Loucy (cell line): ENCODE data around the gene ALK.

Source experiments
- H2AFZ ChIP-seq: fragments of 200-600 bp; sonication (generic); 2 replicates; pipeline ENCODE4 v1.6.0; 2016; ENCODE audit warnings: antibody characterized with exemption, mild to moderate bottlenecking, low read length, moderate library complexity
- H3F3A ChIP-seq: fragments of 200-600 bp; 2 replicates; pipeline ENCODE4 v1.6.0; 2016; ENCODE audit warnings: antibody characterized with exemption, low read depth, mild to moderate bottlenecking
- H3K27me3 ChIP-seq: fragments of 200-600 bp; sonication (generic); 2 replicates; pipeline ENCODE4 v1.6.1; 2014; ENCODE audit warnings: low read length, mild to moderate bottlenecking; ENCODE audit not compliant: insufficient read depth, poor library complexity, severe bottlenecking
- H3K36me3 ChIP-seq: fragments of 200-600 bp; sonication (generic); 2 replicates; pipeline ENCODE4 v1.6.1; 2016; ENCODE audit warnings: low read length; ENCODE audit not compliant: insufficient read depth
- H3K4me1 ChIP-seq: fragments of 200-600 bp; sonication (generic); 2 replicates; pipeline ENCODE4 v1.5.1; 2014; ENCODE audit warnings: low read length, mild to moderate bottlenecking; ENCODE audit not compliant: insufficient read depth, poor library complexity, severe bottlenecking
- H3K4me2 ChIP-seq: fragments of 200-600 bp; sonication (generic); 2 replicates; pipeline ENCODE4 v1.6.0; 2014; ENCODE audit warnings: antibody characterized with exemption, low read length, low read depth, mild to moderate bottlenecking; ENCODE audit not compliant: poor library complexity, severe bottlenecking
- H3K4me3 ChIP-seq: fragments of 200-600 bp; sonication (generic); 2 replicates; pipeline ENCODE4 v1.5.1; 2014; ENCODE audit warnings: low read length, mild to moderate bottlenecking, mixed read lengths; ENCODE audit not compliant: poor library complexity, severe bottlenecking
- H3K79me2 ChIP-seq: fragments of 200-600 bp; sonication (generic); 2 replicates; pipeline ENCODE4 v1.6.1; 2014; ENCODE audit warnings: low read length; ENCODE audit not compliant: insufficient read depth
- H3K9ac ChIP-seq: fragments of 200-600 bp; sonication (generic); 2 replicates; pipeline ENCODE4 v1.6.0; 2014; ENCODE audit warnings: mild to moderate bottlenecking, low read depth, low read length, moderate library complexity; ENCODE audit not compliant: poor library complexity, severe bottlenecking
- H3K9me2 ChIP-seq: fragments of 200-600 bp; sonication (generic); replicated peaks from 2 replicates; pipeline ENCODE4 v1.6.1; 2016; ENCODE audit warnings: low read depth, low read length, mixed read lengths
- H3K9me3 ChIP-seq: fragments of 200-600 bp; sonication (generic); 2 replicates; pipeline ENCODE4 v1.6.1; 2014; ENCODE audit warnings: mild to moderate bottlenecking, antibody characterized with exemption, low read length, low read depth; ENCODE audit not compliant: insufficient read depth
- H4K20me1 ChIP-seq: fragments of 200-600 bp; sonication (generic); 2 replicates; pipeline ENCODE4 v1.6.0; 2014; ENCODE audit warnings: antibody characterized with exemption, low read length, mild to moderate bottlenecking; ENCODE audit not compliant: insufficient read depth, poor library complexity, severe bottlenecking
- EZH2phosphoT487 ChIP-seq: fragments of 200-600 bp; IDR thresholded peaks from 2 replicates; pipeline ENCODE4 v1.6.1; 2018; ENCODE audit warnings: antibody characterized with exemption, mild to moderate bottlenecking, moderate library complexity, borderline replicate concordance
- TF ChIP-seq, protein P1 (sequence below): fragments of 200-600 bp; sonication (generic); conservative IDR thresholded peaks from 2 replicates; pipeline ENCODE4 v1.5.1; 2014; ENCODE audit warnings: mild to moderate bottlenecking, antibody characterized with exemption, low read length

The ALK gene

DNA sequence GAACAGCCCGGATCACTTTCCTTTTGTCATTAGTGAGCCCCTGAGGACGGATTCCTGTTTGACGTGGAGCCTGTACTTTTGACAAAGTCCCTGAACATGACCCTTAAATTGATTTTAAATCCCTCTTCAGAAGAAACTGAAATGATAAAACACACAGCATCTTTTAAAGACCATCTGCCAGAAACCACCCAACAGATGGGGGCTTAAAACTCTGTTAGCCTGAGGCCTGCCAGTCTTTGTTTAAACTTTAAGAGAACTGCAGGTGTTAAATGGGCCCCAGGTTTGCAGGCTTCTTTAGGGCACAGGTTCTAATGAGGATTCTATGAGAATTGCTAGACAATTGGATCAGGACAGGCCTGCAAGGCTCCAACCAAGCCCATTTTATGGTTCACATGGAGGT, 177.9 kb downstream of the ALK start:
- no peak for TF ChIP-seq EZH2phosphoT487
- TF ChIP-seq, protein P1, sequence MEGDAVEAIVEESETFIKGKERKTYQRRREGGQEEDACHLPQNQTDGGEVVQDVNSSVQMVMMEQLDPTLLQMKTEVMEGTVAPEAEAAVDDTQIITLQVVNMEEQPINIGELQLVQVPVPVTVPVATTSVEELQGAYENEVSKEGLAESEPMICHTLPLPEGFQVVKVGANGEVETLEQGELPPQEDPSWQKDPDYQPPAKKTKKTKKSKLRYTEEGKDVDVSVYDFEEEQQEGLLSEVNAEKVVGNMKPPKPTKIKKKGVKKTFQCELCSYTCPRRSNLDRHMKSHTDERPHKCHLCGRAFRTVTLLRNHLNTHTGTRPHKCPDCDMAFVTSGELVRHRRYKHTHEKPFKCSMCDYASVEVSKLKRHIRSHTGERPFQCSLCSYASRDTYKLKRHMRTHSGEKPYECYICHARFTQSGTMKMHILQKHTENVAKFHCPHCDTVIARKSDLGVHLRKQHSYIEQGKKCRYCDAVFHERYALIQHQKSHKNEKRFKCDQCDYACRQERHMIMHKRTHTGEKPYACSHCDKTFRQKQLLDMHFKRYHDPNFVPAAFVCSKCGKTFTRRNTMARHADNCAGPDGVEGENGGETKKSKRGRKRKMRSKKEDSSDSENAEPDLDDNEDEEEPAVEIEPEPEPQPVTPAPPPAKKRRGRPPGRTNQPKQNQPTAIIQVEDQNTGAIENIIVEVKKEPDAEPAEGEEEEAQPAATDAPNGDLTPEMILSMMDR, result no peak
- Histone ChIP-seq H4K20me1 (no peaks in the 10 kb centered on the region), H3F3A (no peaks in the 10 kb centered on the region), H3K9ac (no peak overlapping the region), H2AFZ (no peak overlapping the region), H3K9me2 (no peaks in the 10 kb centered on the region), H3K27me3 (no peaks in the 10 kb centered on the region), H3K4me3 (no peak overlapping the region), H3K9me3 (no peaks in the 10 kb centered on the region), H3K79me2 (no peaks in the 10 kb centered on the region), H3K4me1 (peaks cover 18% of the 10 kb centered on the region), H3K36me3 (no peaks in the 10 kb centered on the region), H3K4me2 (no peak overlapping the region)

- Histone ChIP-seq H3F3A (no peaks in the 10 kb centered on the region), H3K36me3 (no peaks in the 10 kb centered on the region), H3K9ac (no peak overlapping the region), H3K27me3 (no peaks in the 10 kb centered on the region), H2AFZ (no peak overlapping the region), H3K4me3 (no peak overlapping the region), H3K4me1 (peaks cover 10% of the 10 kb centered on the region), H3K79me2 (no peaks in the 10 kb centered on the region), H3K4me2 (no peak overlapping the region), H3K9me3 (no peaks in the 10 kb centered on the region), H3K9me2 (no peaks in the 10 kb centered on the region), H4K20me1 (no peaks in the 10 kb centered on the region)
- no peak for TF ChIP-seq EZH2phosphoT487
- TF ChIP-seq, protein P1, result no peak
Measured at GRCh38 chr2:29742656-29743055, 178.7 kb downstream of the ALK start.

DNA sequence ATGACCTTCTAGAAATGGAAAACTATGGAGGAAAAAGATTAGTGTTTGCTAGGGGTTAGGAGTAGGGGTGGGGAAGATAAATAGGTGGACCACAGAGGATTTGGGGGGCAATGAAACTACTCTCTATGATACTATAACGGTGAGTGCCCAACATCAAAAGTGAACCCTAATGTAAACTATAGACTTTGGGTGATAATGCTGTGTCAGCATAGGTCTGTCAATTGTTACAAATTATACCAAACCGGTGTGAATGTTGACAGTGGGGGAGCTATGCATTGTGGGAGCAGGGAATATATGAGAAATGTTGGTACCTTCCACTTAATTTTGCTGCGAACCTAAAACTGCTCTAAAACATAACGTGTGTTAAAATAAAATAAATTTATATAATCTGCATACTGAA, 180.3 kb downstream of the ALK start:
- H2AFZ ChIP-seq, result no peak overlapping the region
- no peak overlapping the region for H3K4me2 ChIP-seq
- H3K9ac ChIP-seq, result no peak overlapping the region
- no peaks in the 10 kb centered on the region for H3K27me3 ChIP-seq
- H4K20me1 ChIP-seq, result no peaks in the 10 kb centered on the region
- no peaks in the 10 kb centered on the region for H3K79me2 ChIP-seq
- H3F3A ChIP-seq, result no peaks in the 10 kb centered on the region
- no peak for TF ChIP-seq EZH2phosphoT487
- TF ChIP-seq, protein P1, result no peak
- peaks cover 8% of the 10 kb centered on the region for H3K4me1 ChIP-seq
- H3K9me2 ChIP-seq, result no peaks in the 10 kb centered on the region
- no peaks in the 10 kb centered on the region for H3K9me3 ChIP-seq
- no peak overlapping the region for H3K4me3 ChIP-seq
- no peaks in the 10 kb centered on the region for H3K36me3 ChIP-seq
